ENCODE measurements around the gene CLNK.

The CLNK gene

GRCh38 chr4:10690185-10690907, 5.8 kb upstream of the CLNK start:
- Mint-ChIP-seq H3K27ac (no peak overlapping the region), H3K36me3 (no peaks in the 10 kb centered on the region), H3K27me3 (peaks cover 1% of the 10 kb centered on the region), H3K9me3 (no peaks in the 10 kb centered on the region), H3K4me1 (no peaks in the 10 kb centered on the region), H3K4me3 (no peak overlapping the region)
- CTCF ChIA-PET, result no interaction called here
- DNase-seq, result no peak

- H3K27me3 Mint-ChIP-seq, result no peaks in the 10 kb centered on the region
- CTCF ChIA-PET, result no interaction called here
- H3K36me3 Mint-ChIP-seq, result no peaks in the 10 kb centered on the region
- H3K4me3 Mint-ChIP-seq, result no peak overlapping the region
- DNase-seq, result no peak
- peaks cover 5% of the 10 kb centered on the region for H3K4me1 Mint-ChIP-seq
- H3K27ac Mint-ChIP-seq, result no peak overlapping the region
- H3K9me3 Mint-ChIP-seq, result no peaks in the 10 kb centered on the region
These were observed 4.3 kb upstream of the CLNK start for GRCh38 chr4:10688846-10689245.

- Mint-ChIP-seq H3K27ac (no peak overlapping the region), H3K27me3 (no peaks in the 10 kb centered on the region), H3K36me3 (no peaks in the 10 kb centered on the region), H3K4me3 (no peak overlapping the region), H3K4me1 (peaks cover 5% of the 10 kb centered on the region), H3K9me3 (no peaks in the 10 kb centered on the region)
- no peak for DNase-seq
- CTCF ChIA-PET, result no interaction called here
These were observed 3.5 kb upstream of the CLNK start for GRCh38 chr4:10688022-10688421.

GRCh38 chr4:10687526-10687925, 3.0 kb upstream of the CLNK start:
- no peaks in the 10 kb centered on the region for H3K36me3 Mint-ChIP-seq
- H3K4me3 Mint-ChIP-seq, result no peak overlapping the region
- no peak overlapping the region for H3K27ac Mint-ChIP-seq
- CTCF ChIA-PET, result no interaction called here
- peaks cover 5% of the 10 kb centered on the region for H3K4me1 Mint-ChIP-seq
- H3K9me3 Mint-ChIP-seq, result no peaks in the 10 kb centered on the region
- DNase-seq, result no peak
- H3K27me3 Mint-ChIP-seq, result no peaks in the 10 kb centered on the region

- Mint-ChIP-seq H3K36me3 (peaks cover 2% of the 10 kb centered on the region), H3K27ac (no peak overlapping the region), H3K4me1 (peaks cover 10% of the 10 kb centered on the region), H3K4me3 (no peak overlapping the region), H3K27me3 (no peaks in the 10 kb centered on the region), H3K9me3 (peaks cover 4% of the 10 kb centered on the region)
- CTCF ChIA-PET, result interaction anchor here (0.8 kb wide), 1 partner anchor 127 kb away, joined by 3 read pairs; no protein-coding TSS in a partner anchor
- no peak for DNase-seq
These were observed 2.2 kb downstream of the CLNK start for GRCh38 chr4:10682397-10682796.

- no peak overlapping the region for H3K4me3 Mint-ChIP-seq
- H3K27ac Mint-ChIP-seq, result no peak overlapping the region
- CTCF ChIA-PET, result no interaction called here
- peaks cover 8% of the 10 kb centered on the region for H3K36me3 Mint-ChIP-seq
- peaks cover 36% of the 10 kb centered on the region for H3K4me1 Mint-ChIP-seq
- no peaks in the 10 kb centered on the region for H3K27me3 Mint-ChIP-seq
- H3K9me3 Mint-ChIP-seq, result peaks cover 14% of the 10 kb centered on the region
- DNase-seq, result no peak
These were observed 6.6 kb downstream of the CLNK start for GRCh38 chr4:10677796-10678497.

GRCh38 chr4:10673817-10674369, 10.7 kb downstream of the CLNK start:
- CTCF ChIA-PET, result no interaction called here
- Mint-ChIP-seq H3K27ac (peak overlapping the region; percentile 56), H3K36me3 (peaks cover 8% of the 10 kb centered on the region)

GRCh38 chr4:10672379-10672778, 12.2 kb downstream of the CLNK start:
- Mint-ChIP-seq H3K36me3 (peaks cover 6% of the 10 kb centered on the region), H3K4me1 (peaks cover 56% of the 10 kb centered on the region), H3K9me3 (peaks cover 10% of the 10 kb centered on the region), H3K27me3 (peaks cover 8% of the 10 kb centered on the region), H3K27ac (peak overlapping the region; percentile 85), H3K4me3 (no peak overlapping the region)
- CTCF ChIA-PET, result no interaction called here
- no peak for DNase-seq

More at GRCh38 chr4:10673817-10674369, 10.7 kb downstream of the CLNK start:
- Mint-ChIP-seq H3K4me3 (no peak overlapping the region), H3K27me3 (no peaks in the 10 kb centered on the region), H3K4me1 (peaks cover 61% of the 10 kb centered on the region), H3K9me3 (peaks cover 14% of the 10 kb centered on the region)
- peak; percentile 21 for DNase-seq

GRCh38 chr4:10671799-10672198, 12.8 kb downstream of the CLNK start:
- Mint-ChIP-seq H3K4me1 (peaks cover 51% of the 10 kb centered on the region), H3K27me3 (peaks cover 11% of the 10 kb centered on the region), H3K27ac (peak overlapping the region; percentile 85), H3K9me3 (peaks cover 5% of the 10 kb centered on the region), H3K36me3 (peaks cover 6% of the 10 kb centered on the region), H3K4me3 (no peak overlapping the region)
- CTCF ChIA-PET, result no interaction called here
- DNase-seq, result no peak

- H3K4me3 Mint-ChIP-seq, result no peak overlapping the region
- CTCF ChIA-PET, result no interaction called here
These were observed 13.2 kb downstream of the CLNK start for GRCh38 chr4:10671366-10671765.

GRCh38 chr4:10670321-10670720, 14.2 kb downstream of the CLNK start:
- Mint-ChIP-seq H3K27ac (peak overlapping the region; percentile 65), H3K27me3 (peaks cover 21% of the 10 kb centered on the region), H3K9me3 (no peaks in the 10 kb centered on the region), H3K4me1 (peaks cover 41% of the 10 kb centered on the region), H3K4me3 (no peak overlapping the region), H3K36me3 (no peaks in the 10 kb centered on the region)
- CTCF ChIA-PET, result no interaction called here
- DNase-seq, result no peak

More at GRCh38 chr4:10671366-10671765, 13.2 kb downstream of the CLNK start:
- Mint-ChIP-seq H3K36me3 (peaks cover 3% of the 10 kb centered on the region), H3K27me3 (peaks cover 14% of the 10 kb centered on the region), H3K4me1 (peaks cover 46% of the 10 kb centered on the region), H3K9me3 (peaks cover under 1% of the 10 kb centered on the region), H3K27ac (peak overlapping the region; percentile 85)
- DNase-seq, result peak; percentile 57

GRCh38 chr4:10667701-10668326, 16.8 kb downstream of the CLNK start:
- Mint-ChIP-seq H3K4me1 (peaks cover 28% of the 10 kb centered on the region), H3K4me3 (no peak overlapping the region), H3K27me3 (peaks cover 24% of the 10 kb centered on the region), H3K27ac (no peak overlapping the region), H3K9me3 (no peaks in the 10 kb centered on the region), H3K36me3 (no peaks in the 10 kb centered on the region)
- DNase-seq, result no peak
- CTCF ChIA-PET, result no interaction called here

- H3K27ac Mint-ChIP-seq, result no peak overlapping the region
- H3K36me3 Mint-ChIP-seq, result no peaks in the 10 kb centered on the region
- H3K9me3 Mint-ChIP-seq, result no peaks in the 10 kb centered on the region
- peaks cover 16% of the 10 kb centered on the region for H3K4me1 Mint-ChIP-seq
- CTCF ChIA-PET, result interaction anchor here (0.7 kb wide), 1 partner anchor 84 kb away, joined by 3 read pairs; no protein-coding TSS in a partner anchor
- H3K27me3 Mint-ChIP-seq, result peaks cover 26% of the 10 kb centered on the region
- H3K4me3 Mint-ChIP-seq, result no peak overlapping the region
- DNase-seq, result no peak
These were observed 18.0 kb downstream of the CLNK start for GRCh38 chr4:10666616-10667015.

GRCh38 chr4:10664408-10664807, 20.2 kb downstream of the CLNK start:
- CTCF ChIA-PET, result no interaction called here
- no peak for DNase-seq
- no peak overlapping the region for H3K4me3 Mint-ChIP-seq
- no peaks in the 10 kb centered on the region for H3K36me3 Mint-ChIP-seq
- H3K27me3 Mint-ChIP-seq, result peaks cover 26% of the 10 kb centered on the region
- H3K27ac Mint-ChIP-seq, result no peak overlapping the region
- peaks cover 5% of the 10 kb centered on the region for H3K4me1 Mint-ChIP-seq
- no peaks in the 10 kb centered on the region for H3K9me3 Mint-ChIP-seq

Data from activated naive CD4-positive, alpha-beta T cell treated with anti-CD3 and anti-CD28 coated beads, Interleukin-2, amount 10 ng/mL, durations not matched to agents 7 days and 5 days (primary cell).